PFSK-1 (cell line): ENCODE data around the gene FERMT2.

Experiments used
- POLR2AphosphoS5 ChIP-seq: IDR thresholded peaks from 2 replicates; pipeline ENCODE4 v1.6.1; 2012; ENCODE audit warnings: low read depth, mild to moderate bottlenecking, control low read depth, low read length, moderate library complexity
- REST ChIP-seq, 2 experiments: IDR thresholded peaks; 2 replicates each; pipeline versions ENCODE4 v1.6.1 to v1.8.0; 2011 to 2012; ENCODE audit warnings: low read depth in 2 of 2, low read length in 2 of 2, control low read depth in 1 of 2, inconsistent platforms in 1 of 2, mild to moderate bottlenecking in 1 of 2, moderate library complexity in 1 of 2; ENCODE audit not compliant: insufficient read depth in 1 of 2
- SIN3A ChIP-seq: IDR thresholded peaks from 2 replicates; pipeline ENCODE4 v1.6.1; 2012; ENCODE audit warnings: mild to moderate bottlenecking, low read length, moderate library complexity, borderline replicate concordance; ENCODE audit not compliant: insufficient read depth

DNA sequence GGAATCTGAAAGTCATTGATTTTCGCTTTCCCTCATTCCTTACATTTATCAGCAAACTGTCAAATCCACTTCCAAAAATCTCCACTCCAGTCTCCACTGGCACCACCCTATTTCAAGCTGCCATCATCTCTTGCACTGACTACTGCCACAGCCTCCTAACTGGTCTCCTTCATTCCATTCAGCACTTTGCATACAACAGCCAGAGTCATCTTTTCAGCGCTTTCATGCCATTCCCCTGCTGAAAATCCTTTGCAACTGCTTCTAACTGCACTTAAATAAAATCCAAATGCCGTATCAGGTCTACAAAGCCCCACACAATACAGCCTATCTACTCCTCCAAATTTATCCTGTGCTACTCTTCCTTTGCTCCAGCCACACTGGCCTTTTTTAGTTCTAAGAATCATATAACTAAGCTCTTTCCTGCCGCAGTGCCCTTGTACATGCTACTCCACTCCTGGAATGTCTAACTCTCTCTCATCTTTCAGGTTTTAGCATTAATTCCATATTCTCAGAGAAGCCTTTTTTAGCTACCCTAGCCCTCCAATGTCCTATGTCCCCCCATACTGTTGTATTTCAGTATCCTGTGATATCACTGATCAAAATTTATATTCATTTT, 21.6 kb downstream of the FERMT2 start:
- no peak for TF ChIP-seq POLR2AphosphoS5
- TF ChIP-seq REST (IDR thresholded peaks at IDR 0.05; ENCODE audit: insufficient read depth in 1 of 2, low read depth in 2 of 2, low read length in 2 of 2): no peak
- TF ChIP-seq SIN3A: no peak
